HepG2 (cell line): Measurements from ENCODE around the gene PPIA. TPM values are rescaled to one million over a fixed set of nuclear protein-coding genes. Genes with fewer than 3 reads are reported as not detected.

Experiments
- DNMT3B ChIP-seq: conservative IDR thresholded peaks from 2 replicates; pipeline ENCODE4 v1.6.1; 2016; ENCODE audit warnings: missing biosample characterization, control low read depth
- HNRNPL ChIP-seq: fragments of 200-400 bp; formaldehyde crosslinking; IDR thresholded peaks from 2 replicates; pipeline ENCODE4 v1.6.1; 2017; ENCODE audit warnings: mild to moderate bottlenecking, low read depth, low read length
- RFXANK ChIP-seq: IDR thresholded peaks from 2 replicates; pipeline ENCODE4 v1.6.1; 2016
- SAP130 ChIP-seq: IDR thresholded peaks from 2 replicates; pipeline ENCODE4 v1.6.1; 2016; ENCODE audit warnings: low read depth
- SRSF1 ChIP-seq: fragments of 200-400 bp; formaldehyde crosslinking; optimal IDR thresholded peaks from 2 replicates; pipeline ENCODE3; 2017; ENCODE audit warnings: mild to moderate bottlenecking, low read depth, low read length, moderate library complexity
- SRY ChIP-seq: sonication (generic); formaldehyde crosslinking; IDR thresholded peaks from 2 replicates; pipeline ENCODE4 v1.8.0; 2022; ENCODE audit warnings: mild to moderate bottlenecking, missing genetic modification reagents
- ZMYM4 ChIP-seq: sonication (generic); formaldehyde crosslinking; IDR thresholded peaks from 2 replicates; pipeline ENCODE4 v1.8.1; 2023; ENCODE audit warnings: mild to moderate bottlenecking, missing genetic modification reagents
- ZNF343 ChIP-seq: sonication (generic); formaldehyde crosslinking; IDR thresholded peaks from 2 replicates; pipeline ENCODE4 v1.4.0; 2020; ENCODE audit warnings: mild to moderate bottlenecking, missing genetic modification reagents
- ZNF432 ChIP-seq: sonication (generic); formaldehyde crosslinking; IDR thresholded peaks from 2 replicates; pipeline ENCODE4 v1.5.0; 2020; ENCODE audit warnings: missing genetic modification reagents, mild to moderate bottlenecking, borderline replicate concordance
- ZNF749 ChIP-seq: sonication (generic); formaldehyde crosslinking; IDR thresholded peaks from 2 replicates; pipeline ENCODE4 v1.8.0; 2022; ENCODE audit warnings: mild to moderate bottlenecking, missing genetic modification reagents, moderate library complexity, borderline replicate concordance
- ZNF766 ChIP-seq: sonication (generic); formaldehyde crosslinking; IDR thresholded peaks from 2 replicates; pipeline ENCODE4 v1.5.0; 2020; ENCODE audit warnings: missing genetic modification reagents, borderline replicate concordance
- polyA plus RNA-seq, 8 experiments: library from polyadenylated mRNA; depleted of rRNA in 3 of 8; stranded (reverse) in 7 of 8; unstranded in 1 of 8; fragments of >200 nt; fragmentation: Illumina TruSeq in 4 of 8; extraction: Trizol in 4 of 8; gene quantifications; 2 replicates each; pipeline versions ENCODE4 v1.2.1 to v1.2.3, GENCODE V29; 2011 to 2016; ENCODE audit warnings: low read depth in 4 of 8, missing spikeins in 1 of 8, mixed read lengths in 1 of 8; ENCODE audit not compliant: insufficient read depth in 1 of 8
- total RNA-seq, 5 experiments: library from RNA; depleted of rRNA; stranded (reverse); fragments of >200 nt; fragmentation: Illumina TruSeq; extraction: Trizol; gene quantifications; 2 replicates each; pipeline ENCODE4 v1.2.3, GENCODE V29; 2016; ENCODE audit warnings: low read depth in 1 of 5
- TF ChIP-seq, protein P1 (sequence below): sonication (generic); formaldehyde crosslinking; IDR thresholded peaks from 2 replicates; pipeline ENCODE4 v1.8.1; 2022; ENCODE audit warnings: mild to moderate bottlenecking, missing genetic modification reagents
- TF ChIP-seq, protein P2 (sequence below): sonication (generic); formaldehyde crosslinking; IDR thresholded peaks from 2 replicates; pipeline ENCODE4 v1.4.0; 2020; ENCODE audit warnings: missing genetic modification reagents
- TF ChIP-seq, protein P3 (sequence below): sonication (generic); formaldehyde crosslinking; IDR thresholded peaks from 2 replicates; pipeline ENCODE4 v1.5.0; 2020; ENCODE audit warnings: mild to moderate bottlenecking, missing genetic modification reagents, borderline replicate concordance
- TF ChIP-seq, protein P4 (sequence below), 2 experiments: sonication (generic) in 1 of 2; formaldehyde crosslinking in 1 of 2; IDR thresholded peaks; 2 replicates each; pipeline versions ENCODE4 v1.4.0 to v1.6.1; 2016 to 2020; ENCODE audit warnings: borderline replicate concordance in 1 of 2, low read depth in 1 of 2, mild to moderate bottlenecking in 1 of 2, missing genetic modification reagents in 1 of 2

The PPIA gene
- total and polyA plus RNA-seq, 2 of the 13 experiments (the other 11 are each of a cell fraction or from before 2014, with no cell fraction given) = 2,268 to 3,010 TPM

DNA sequence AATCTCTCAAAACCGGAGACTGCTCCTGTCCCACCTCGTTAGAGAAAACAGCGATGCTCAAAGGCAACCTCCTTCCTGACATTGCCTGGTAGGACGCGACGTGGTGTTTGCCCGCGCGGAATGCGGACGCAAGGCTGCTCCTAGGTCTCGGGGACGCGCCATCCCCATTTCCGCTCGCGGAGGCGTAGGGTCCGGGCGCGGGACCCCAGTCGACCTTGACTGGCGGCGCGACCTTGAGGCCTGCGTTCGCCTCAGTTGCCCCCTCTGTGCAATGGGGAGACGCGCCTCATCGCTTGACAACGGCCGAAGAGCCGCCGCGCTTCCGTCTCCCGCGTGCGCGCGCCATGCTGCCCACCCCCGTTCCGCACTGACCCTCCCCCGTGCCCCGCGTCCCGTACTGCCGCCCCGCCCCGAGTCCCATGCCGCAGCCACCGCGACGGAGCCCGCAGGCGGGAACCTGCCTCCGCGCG is 412 bp upstream of the PPIA start (continued):
- TF ChIP-seq ZNF432 (CRISPR knock-in tag) (no peak), RFXANK (CRISPR knock-in tag) (no peak), ZNF343 (CRISPR knock-in tag) (no peak; the same call in 1 of the 2 replicates), ZNF766 (CRISPR knock-in tag) (no peak), ZMYM4 (no peak), HNRNPL (no peak), ZNF749 (CRISPR knock-in tag) (no peak), SAP130 (CRISPR knock-in tag) (0 out of 2 replicates have a peak, but pooled peaks have one; percentile 15), SRSF1 (no peak), DNMT3B (CRISPR knock-in tag) (no peak), SRY (no peak)
- TF ChIP-seq, protein P1, sequence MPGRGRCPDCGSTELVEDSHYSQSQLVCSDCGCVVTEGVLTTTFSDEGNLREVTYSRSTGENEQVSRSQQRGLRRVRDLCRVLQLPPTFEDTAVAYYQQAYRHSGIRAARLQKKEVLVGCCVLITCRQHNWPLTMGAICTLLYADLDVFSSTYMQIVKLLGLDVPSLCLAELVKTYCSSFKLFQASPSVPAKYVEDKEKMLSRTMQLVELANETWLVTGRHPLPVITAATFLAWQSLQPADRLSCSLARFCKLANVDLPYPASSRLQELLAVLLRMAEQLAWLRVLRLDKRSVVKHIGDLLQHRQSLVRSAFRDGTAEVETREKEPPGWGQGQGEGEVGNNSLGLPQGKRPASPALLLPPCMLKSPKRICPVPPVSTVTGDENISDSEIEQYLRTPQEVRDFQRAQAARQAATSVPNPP = no peak
- TF ChIP-seq, protein P2, sequence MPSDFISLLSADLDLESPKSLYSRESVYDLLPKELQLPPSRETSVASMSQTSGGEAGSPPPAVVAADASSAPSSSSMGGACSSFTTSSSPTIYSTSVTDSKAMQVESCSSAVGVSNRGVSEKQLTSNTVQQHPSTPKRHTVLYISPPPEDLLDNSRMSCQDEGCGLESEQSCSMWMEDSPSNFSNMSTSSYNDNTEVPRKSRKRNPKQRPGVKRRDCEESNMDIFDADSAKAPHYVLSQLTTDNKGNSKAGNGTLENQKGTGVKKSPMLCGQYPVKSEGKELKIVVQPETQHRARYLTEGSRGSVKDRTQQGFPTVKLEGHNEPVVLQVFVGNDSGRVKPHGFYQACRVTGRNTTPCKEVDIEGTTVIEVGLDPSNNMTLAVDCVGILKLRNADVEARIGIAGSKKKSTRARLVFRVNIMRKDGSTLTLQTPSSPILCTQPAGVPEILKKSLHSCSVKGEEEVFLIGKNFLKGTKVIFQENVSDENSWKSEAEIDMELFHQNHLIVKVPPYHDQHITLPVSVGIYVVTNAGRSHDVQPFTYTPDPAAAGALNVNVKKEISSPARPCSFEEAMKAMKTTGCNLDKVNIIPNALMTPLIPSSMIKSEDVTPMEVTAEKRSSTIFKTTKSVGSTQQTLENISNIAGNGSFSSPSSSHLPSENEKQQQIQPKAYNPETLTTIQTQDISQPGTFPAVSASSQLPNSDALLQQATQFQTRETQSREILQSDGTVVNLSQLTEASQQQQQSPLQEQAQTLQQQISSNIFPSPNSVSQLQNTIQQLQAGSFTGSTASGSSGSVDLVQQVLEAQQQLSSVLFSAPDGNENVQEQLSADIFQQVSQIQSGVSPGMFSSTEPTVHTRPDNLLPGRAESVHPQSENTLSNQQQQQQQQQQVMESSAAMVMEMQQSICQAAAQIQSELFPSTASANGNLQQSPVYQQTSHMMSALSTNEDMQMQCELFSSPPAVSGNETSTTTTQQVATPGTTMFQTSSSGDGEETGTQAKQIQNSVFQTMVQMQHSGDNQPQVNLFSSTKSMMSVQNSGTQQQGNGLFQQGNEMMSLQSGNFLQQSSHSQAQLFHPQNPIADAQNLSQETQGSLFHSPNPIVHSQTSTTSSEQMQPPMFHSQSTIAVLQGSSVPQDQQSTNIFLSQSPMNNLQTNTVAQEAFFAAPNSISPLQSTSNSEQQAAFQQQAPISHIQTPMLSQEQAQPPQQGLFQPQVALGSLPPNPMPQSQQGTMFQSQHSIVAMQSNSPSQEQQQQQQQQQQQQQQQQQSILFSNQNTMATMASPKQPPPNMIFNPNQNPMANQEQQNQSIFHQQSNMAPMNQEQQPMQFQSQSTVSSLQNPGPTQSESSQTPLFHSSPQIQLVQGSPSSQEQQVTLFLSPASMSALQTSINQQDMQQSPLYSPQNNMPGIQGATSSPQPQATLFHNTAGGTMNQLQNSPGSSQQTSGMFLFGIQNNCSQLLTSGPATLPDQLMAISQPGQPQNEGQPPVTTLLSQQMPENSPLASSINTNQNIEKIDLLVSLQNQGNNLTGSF (CRISPR knock-in tag) = no peak
- TF ChIP-seq, protein P3, sequence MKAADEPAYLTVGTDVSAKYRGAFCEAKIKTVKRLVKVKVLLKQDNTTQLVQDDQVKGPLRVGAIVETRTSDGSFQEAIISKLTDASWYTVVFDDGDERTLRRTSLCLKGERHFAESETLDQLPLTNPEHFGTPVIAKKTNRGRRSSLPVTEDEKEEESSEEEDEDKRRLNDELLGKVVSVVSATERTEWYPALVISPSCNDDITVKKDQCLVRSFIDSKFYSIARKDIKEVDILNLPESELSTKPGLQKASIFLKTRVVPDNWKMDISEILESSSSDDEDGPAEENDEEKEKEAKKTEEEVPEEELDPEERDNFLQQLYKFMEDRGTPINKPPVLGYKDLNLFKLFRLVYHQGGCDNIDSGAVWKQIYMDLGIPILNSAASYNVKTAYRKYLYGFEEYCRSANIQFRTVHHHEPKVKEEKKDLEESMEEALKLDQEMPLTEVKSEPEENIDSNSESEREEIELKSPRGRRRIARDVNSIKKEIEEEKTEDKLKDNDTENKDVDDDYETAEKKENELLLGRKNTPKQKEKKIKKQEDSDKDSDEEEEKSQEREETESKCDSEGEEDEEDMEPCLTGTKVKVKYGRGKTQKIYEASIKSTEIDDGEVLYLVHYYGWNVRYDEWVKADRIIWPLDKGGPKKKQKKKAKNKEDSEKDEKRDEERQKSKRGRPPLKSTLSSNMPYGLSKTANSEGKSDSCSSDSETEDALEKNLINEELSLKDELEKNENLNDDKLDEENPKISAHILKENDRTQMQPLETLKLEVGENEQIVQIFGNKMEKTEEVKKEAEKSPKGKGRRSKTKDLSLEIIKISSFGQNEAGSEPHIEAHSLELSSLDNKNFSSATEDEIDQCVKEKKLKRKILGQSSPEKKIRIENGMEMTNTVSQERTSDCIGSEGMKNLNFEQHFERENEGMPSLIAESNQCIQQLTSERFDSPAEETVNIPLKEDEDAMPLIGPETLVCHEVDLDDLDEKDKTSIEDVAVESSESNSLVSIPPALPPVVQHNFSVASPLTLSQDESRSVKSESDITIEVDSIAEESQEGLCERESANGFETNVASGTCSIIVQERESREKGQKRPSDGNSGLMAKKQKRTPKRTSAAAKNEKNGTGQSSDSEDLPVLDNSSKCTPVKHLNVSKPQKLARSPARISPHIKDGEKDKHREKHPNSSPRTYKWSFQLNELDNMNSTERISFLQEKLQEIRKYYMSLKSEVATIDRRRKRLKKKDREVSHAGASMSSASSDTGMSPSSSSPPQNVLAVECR (CRISPR knock-in tag) = no peak
- TF ChIP-seq, protein P4, sequence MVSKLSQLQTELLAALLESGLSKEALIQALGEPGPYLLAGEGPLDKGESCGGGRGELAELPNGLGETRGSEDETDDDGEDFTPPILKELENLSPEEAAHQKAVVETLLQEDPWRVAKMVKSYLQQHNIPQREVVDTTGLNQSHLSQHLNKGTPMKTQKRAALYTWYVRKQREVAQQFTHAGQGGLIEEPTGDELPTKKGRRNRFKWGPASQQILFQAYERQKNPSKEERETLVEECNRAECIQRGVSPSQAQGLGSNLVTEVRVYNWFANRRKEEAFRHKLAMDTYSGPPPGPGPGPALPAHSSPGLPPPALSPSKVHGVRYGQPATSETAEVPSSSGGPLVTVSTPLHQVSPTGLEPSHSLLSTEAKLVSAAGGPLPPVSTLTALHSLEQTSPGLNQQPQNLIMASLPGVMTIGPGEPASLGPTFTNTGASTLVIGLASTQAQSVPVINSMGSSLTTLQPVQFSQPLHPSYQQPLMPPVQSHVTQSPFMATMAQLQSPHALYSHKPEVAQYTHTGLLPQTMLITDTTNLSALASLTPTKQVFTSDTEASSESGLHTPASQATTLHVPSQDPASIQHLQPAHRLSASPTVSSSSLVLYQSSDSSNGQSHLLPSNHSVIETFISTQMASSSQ (IDR thresholded peaks at IDR 0.05; ENCODE audit: low read depth) = no peak
- TF ChIP-seq, protein P4 (CRISPR knock-in tag; IDR thresholded peaks at IDR 0.05; ENCODE audit: borderline replicate concordance) = peak; percentile 14; the same call in 1 of the 2 replicates
